Pancreas (tissue), 10 donors: ENCODE results near the gene IGFN1. TPM values are rescaled to one million over a fixed set of nuclear protein-coding genes. Genes with fewer than 3 reads are reported as not detected.
A peak's percentile ranks its signal among the peaks of the same experiment; 100 is the strongest.

ENCODE experiments used
- ATAC-seq, 4 donors: fragments of 200-7000 bp; cut with Tn5 transposase; one replicate each; pipeline versions ENCODE4 v1.8.0 to v1.9.1; 2020; ENCODE audit warnings: mild to moderate bottlenecking in 4 of 4, moderate library complexity in 4 of 4
- DNase-seq, 6 donors: peaks; one replicate each; pipeline ENCODE4 v3.0.0-alpha.2; 2020
- FAIRE-seq: peaks from 2 replicates; lab custom pipeline; 2012; peaks lifted over from hg19 to GRCh38; lab: Jason Lieb, UNC
- H3K27ac ChIP-seq, 4 donors: fragments of 200-600 bp; sonication (generic); 1 replicate in 3 of 4; 2 replicates in 1 of 4; pipeline versions ENCODE4 v1.5.0 to v1.8.0; 2020
- H3K27me3 ChIP-seq, 4 donors: fragments of 200-600 bp; one replicate each; pipeline ENCODE4 v1.8.0; 2021
- H3K36me3 ChIP-seq, 3 donors: fragments of 200-600 bp; sonication (generic) in 1 of 3; one replicate each; pipeline versions ENCODE4 v1.5.0 to v1.8.0; 2020 to 2021
- H3K4me1 ChIP-seq, 3 donors: fragments of 200-600 bp; one replicate each; pipeline ENCODE4 v1.8.0; 2021
- H3K4me3 ChIP-seq, 4 donors: fragments of 200-600 bp; sonication (generic) in 2 of 4; one replicate each; pipeline versions ENCODE4 v1.5.0 to v1.8.0; 2020 to 2021
- H3K9me3 ChIP-seq, 4 donors: fragments of 200-600 bp; one replicate each; pipeline ENCODE4 v1.8.0; 2021
- WGBS, 2 donors: extraction: QIAGEN DNeasy Blood & Tissue Kit; methylation state at CpG; one replicate each; pipeline ENCODE4 v1.1.7; 2013; 5-methylcytosine and 5-hydroxymethylcytosine counted together
- intact Hi-C, 3 donors: fragments of 100-400 bp; cut with DNase I; formaldehyde crosslinking; loops; one replicate each; pipeline versions ENCODE4 v1.11.1 to v1.14.2; 2022
- polyA plus RNA-seq, 2 donors: library from polyadenylated mRNA; stranded (reverse); fragments of 200-250 nt; gene quantifications; one replicate each; pipeline ENCODE4 v1.2.3, GENCODE V29; 2013
- total RNA-seq, 6 donors: library from RNA; stranded (reverse); fragmentation: NEBNext Ultra II Directional in 4 of 6; extraction: Animal tissue kit (Norgen Biotek cat#: 25700) in 4 of 6; gene quantifications; one replicate each; pipeline versions ENCODE4 v1.2.1 to v1.2.4, GENCODE V29; 2021 to 2023
- TF ChIP-seq, protein P1 (sequence below), 4 donors: fragments of 200-600 bp; sonication (generic) in 3 of 4; IDR thresholded peaks; one replicate each; pipeline versions ENCODE4 v1.5.0 to v1.8.0; 2021; ENCODE audit warnings: antibody characterized with exemption in 4 of 4
- donor health status: healthy with polysubstance abuse.
- donor health status: DM: no; HTN: no; CAD: no; lungs with moderate emphysema.
- donor health status: DM: no; HTN: no; CAD: no.
- donor health status: control.
- donor health status: control.
- donor health status: Bipolar disorder and iron deficiency.
- donor health status: DM: yes; HTN: yes; CAD: no.
- donor health status: DM: no; HTN: no; CAD: no.
- donor health status: DM: no; HTN: no; CAD: no.
- donor health status: DM: yes; HTN: yes; CAD: no.

IGFN1 gene
- total and polyA plus RNA-seq, 8 donors: 4.1 to 48.4 (median 14.6) TPM

DNA sequence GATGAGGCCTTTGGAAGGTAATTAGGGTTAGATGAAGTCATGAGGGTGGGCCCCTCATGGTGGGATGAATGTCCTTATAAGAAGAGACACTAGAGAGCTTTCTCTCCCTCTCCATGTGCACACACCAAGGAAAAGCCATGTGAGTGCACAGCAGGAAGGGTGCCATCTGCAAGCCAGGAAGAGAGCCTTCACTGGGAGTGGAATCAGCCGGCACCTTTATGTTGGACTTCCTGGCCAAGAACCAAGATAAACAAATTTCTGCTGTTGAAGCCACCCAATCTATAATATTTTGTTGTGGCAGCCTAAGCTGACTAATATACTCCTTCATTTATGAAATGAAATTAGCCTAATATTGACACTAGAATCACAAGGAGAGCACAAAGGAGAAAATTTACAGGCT, 54.5 kb downstream of the IGFN1 start:
- ATAC-seq: peak; percentile 31 to 68 (median 56)

DNA sequence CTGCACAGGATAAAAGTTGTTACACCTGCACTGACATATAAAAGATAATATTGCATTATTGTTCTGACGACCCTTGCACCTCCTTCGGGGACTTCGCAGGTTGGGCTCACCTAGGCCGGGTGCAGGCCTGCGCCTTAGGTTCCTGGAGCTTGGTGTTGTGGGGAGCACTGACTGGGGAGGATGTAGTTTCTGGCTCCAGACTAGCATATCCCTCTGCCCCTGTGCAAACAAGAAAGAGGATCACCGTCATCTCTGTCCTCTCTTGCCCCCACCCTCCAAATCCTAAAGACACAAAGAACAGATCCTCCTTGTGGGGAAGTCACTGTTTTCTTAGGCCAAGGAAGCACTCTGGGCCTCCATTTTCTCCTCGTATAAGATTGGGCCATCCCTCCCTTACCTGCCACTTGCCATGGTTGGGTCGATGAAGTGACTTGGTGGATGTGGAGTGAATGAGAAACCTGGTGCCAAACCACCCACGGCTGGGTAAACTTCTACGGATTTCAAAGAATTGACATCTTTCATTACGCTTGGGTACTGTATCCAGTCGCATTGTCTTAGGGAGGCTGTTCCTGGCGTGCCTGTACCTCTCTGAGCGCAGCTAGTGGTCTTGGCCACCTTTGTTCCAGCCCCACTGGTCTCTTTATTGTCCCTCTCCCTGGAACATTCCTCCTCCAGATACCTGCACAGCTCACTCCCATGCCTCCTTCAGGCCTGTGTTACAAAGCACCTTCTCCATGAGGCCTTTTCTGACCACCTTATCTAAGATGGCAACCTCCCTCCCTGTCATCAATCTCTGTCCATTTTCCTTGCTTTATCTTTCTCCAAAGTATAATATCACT, 58.3 kb downstream of the IGFN1 start:
- no peaks in the 10 kb centered on the region for H3K36me3 ChIP-seq
- FAIRE-seq: no peak
- H3K9me3 ChIP-seq: no peaks in the 10 kb centered on the region
- H3K4me1 ChIP-seq: no peaks in the 10 kb centered on the region
- no peak for ATAC-seq
- H3K27me3 ChIP-seq: no peaks in the 10 kb centered on the region
- 84 to 87% methylated on average over 14 of the region's 14 CpGs for WGBS, 2 donors
- TF ChIP-seq, protein P1, sequence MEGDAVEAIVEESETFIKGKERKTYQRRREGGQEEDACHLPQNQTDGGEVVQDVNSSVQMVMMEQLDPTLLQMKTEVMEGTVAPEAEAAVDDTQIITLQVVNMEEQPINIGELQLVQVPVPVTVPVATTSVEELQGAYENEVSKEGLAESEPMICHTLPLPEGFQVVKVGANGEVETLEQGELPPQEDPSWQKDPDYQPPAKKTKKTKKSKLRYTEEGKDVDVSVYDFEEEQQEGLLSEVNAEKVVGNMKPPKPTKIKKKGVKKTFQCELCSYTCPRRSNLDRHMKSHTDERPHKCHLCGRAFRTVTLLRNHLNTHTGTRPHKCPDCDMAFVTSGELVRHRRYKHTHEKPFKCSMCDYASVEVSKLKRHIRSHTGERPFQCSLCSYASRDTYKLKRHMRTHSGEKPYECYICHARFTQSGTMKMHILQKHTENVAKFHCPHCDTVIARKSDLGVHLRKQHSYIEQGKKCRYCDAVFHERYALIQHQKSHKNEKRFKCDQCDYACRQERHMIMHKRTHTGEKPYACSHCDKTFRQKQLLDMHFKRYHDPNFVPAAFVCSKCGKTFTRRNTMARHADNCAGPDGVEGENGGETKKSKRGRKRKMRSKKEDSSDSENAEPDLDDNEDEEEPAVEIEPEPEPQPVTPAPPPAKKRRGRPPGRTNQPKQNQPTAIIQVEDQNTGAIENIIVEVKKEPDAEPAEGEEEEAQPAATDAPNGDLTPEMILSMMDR (IDR thresholded peaks at IDR 0.05): no peak
- no peak overlapping the region for H3K4me3 ChIP-seq
- no peak overlapping the region for H3K27ac ChIP-seq
- peak in 1 of 6 donors; percentile 14 for DNase-seq
- intact Hi-C loops: no loop called here

More for the DNA sequence above, 54.5 kb downstream of the IGFN1 start:
- Histone ChIP-seq H3K4me3 (no peak overlapping the region), H3K27ac (no peak overlapping the region), H3K4me1 (no peaks in the 10 kb centered on the region), H3K9me3 (no peaks in the 10 kb centered on the region), H3K27me3 (no peaks in the 10 kb centered on the region), H3K36me3 (no peaks in the 10 kb centered on the region)
- FAIRE-seq: no peak
- TF ChIP-seq, protein P1 (IDR thresholded peaks at IDR 0.05): no peak
- peak in 1 of 6 donors; percentile 28 for DNase-seq
- WGBS, 2 donors: 0 to 13% methylated on average over 1 of the region's 1 CpG
- intact Hi-C loops: no loop called here

DNA sequence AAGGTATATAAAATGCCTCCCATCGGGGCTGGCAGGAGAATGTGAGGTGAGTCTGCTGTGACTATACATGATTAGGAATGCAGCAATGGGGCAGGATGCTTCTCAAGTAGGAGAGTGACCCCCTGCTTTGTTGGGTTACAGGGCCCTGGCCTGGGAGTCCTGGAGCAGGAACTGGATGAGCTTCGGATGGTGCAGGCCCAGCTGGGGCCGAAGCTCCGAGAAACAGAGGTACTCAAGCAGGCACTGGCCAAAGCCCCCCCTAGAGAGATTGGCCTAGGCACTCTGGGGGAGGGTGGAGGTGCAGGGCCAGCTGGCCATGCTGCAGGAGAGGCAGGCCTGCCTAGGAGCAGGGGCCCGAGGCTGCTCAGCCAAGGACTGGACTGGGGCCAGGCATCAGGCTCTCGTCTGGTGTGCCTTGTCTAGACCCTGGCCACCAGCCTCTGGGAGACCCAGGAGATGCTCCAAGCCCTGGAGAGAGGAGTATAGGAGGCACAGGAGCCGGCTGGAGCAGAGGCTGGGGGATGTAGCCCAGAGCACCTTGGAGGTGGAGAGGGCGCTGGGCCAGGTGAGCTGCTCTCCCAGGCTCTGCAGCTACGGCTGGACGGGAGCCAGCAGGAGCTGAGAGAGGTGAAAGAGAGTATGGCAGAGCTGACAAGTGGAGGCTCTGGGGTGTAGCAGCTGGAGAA, 59.8 kb downstream of the IGFN1 start:
- ATAC-seq (no peak), DNase-seq (peak in 1 of 6 donors; percentile 61), FAIRE-seq (no peak)
- TF ChIP-seq, protein P1 (IDR thresholded peaks at IDR 0.05): no peak
- Histone ChIP-seq H3K4me1 (no peaks in the 10 kb centered on the region), H3K4me3 (no peak overlapping the region), H3K36me3 (no peaks in the 10 kb centered on the region), H3K27ac (no peak overlapping the region), H3K27me3 (no peaks in the 10 kb centered on the region), H3K9me3 (no peaks in the 10 kb centered on the region)
- 56 to 58% methylated on average over 10 of the region's 10 CpGs for WGBS, 2 donors
- intact Hi-C loops: loop anchor here in 2 of 3 donors (5.0 to 10.0 kb wide), 2 partner anchors 104 to 107 kb away; no protein-coding TSS in a partner anchor

DNA sequence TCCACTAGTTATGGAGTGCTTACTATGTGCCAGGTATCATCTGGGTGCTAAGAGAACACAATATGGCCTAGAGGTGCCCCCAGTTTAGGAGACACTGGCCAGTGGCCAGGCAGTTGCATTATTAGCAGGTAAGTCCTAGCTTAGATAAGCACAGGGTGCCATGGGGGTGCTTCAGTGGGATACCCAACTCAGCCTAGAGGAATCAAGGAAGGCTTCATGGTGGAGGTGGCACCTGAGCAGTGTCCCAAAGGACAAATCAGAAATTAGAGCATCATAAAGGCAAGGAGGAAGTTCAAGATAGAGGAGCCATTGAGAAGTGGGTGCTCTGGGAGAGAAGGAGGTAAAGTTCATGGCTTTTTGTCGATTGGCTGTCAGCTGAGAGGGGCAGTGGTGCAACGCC, 60.8 kb downstream of the IGFN1 start:
- 73 to 80% methylated on average over 2 of the region's 2 CpGs for WGBS, 2 donors
- H3K36me3 ChIP-seq: no peaks in the 10 kb centered on the region
- ATAC-seq: no peak
- no peak for FAIRE-seq
- TF ChIP-seq, protein P1 (IDR thresholded peaks at IDR 0.05): no peak
- no peaks in the 10 kb centered on the region for H3K27me3 ChIP-seq
- H3K27ac ChIP-seq: no peak overlapping the region
- no peak overlapping the region for H3K4me3 ChIP-seq
- intact Hi-C loops: loop anchor here in 2 of 3 donors (5.0 to 10.0 kb wide), 2 partner anchors 103 to 106 kb away; no protein-coding TSS in a partner anchor
- peak in 1 of 6 donors; percentile 17 for DNase-seq
- no peaks in the 10 kb centered on the region for H3K9me3 ChIP-seq
- H3K4me1 ChIP-seq: no peaks in the 10 kb centered on the region
